Osteoblast (primary cell): ENCODE results near the gene TMEM178B. TPM values are rescaled to one million over a fixed set of nuclear protein-coding genes. Genes with fewer than 3 reads are reported as not detected.
A peak's percentile ranks its signal among the peaks of the same experiment; 100 is the strongest.
"Not testable (repeated sequence)": the region's sequence is repeated elsewhere in the genome, so short reads cannot be mapped to it uniquely, and the experiment has no call there.

Experiments
- DNase-seq: peaks from one replicate; pipeline ENCODE4 v3.0.0; 2011; ENCODE audit warnings: low spot score, mixed read lengths; ENCODE audit not compliant: insufficient read length; ENCODE audit errors: missing footprints
- H2AFZ ChIP-seq: 2 replicates; pipeline ENCODE4 v1.6.0; 2011; ENCODE audit warnings: mild to moderate bottlenecking, low read length
- H3K27ac ChIP-seq: 2 replicates; pipeline ENCODE4 v1.5.1; 2011; ENCODE audit warnings: mild to moderate bottlenecking, low read depth, low read length, moderate library complexity
- H3K27me3 ChIP-seq: 2 replicates; pipeline ENCODE4 v1.6.0; 2012; ENCODE audit warnings: mild to moderate bottlenecking, control low read depth, inconsistent platforms, low read length, moderate library complexity; ENCODE audit not compliant: insufficient read depth
- H3K36me3 ChIP-seq: 2 replicates; pipeline ENCODE4 v1.5.1; 2011; ENCODE audit warnings: mild to moderate bottlenecking, low read length, control low read depth, moderate library complexity; ENCODE audit not compliant: insufficient read depth
- H3K4me1 ChIP-seq: 2 replicates; pipeline ENCODE4 v1.5.1; 2011; ENCODE audit warnings: mild to moderate bottlenecking, low read length, control low read depth, moderate library complexity; ENCODE audit not compliant: insufficient read depth
- H3K4me2 ChIP-seq: 2 replicates; pipeline ENCODE4 v1.6.0; 2011; ENCODE audit warnings: mild to moderate bottlenecking, low read length; ENCODE audit not compliant: insufficient read depth
- H3K4me3 ChIP-seq: fragments of 200-600 bp; sonication (generic); 3 replicates; pipeline ENCODE4 v1.5.1; 2012; ENCODE audit warnings: mild to moderate bottlenecking, low read length, inconsistent platforms; ENCODE audit not compliant: insufficient read depth
- H3K79me2 ChIP-seq: 2 replicates; pipeline ENCODE4 v1.6.0; 2012; ENCODE audit warnings: mild to moderate bottlenecking, low read length, control low read depth, inconsistent platforms; ENCODE audit not compliant: insufficient read depth
- H3K9me3 ChIP-seq: 2 replicates; pipeline ENCODE4 v1.5.1; 2011; ENCODE audit warnings: low read depth, low read length, control low read depth
- H4K20me1 ChIP-seq: 2 replicates; pipeline ENCODE4 v1.6.0; 2012; ENCODE audit warnings: mild to moderate bottlenecking, low read length, control low read depth; ENCODE audit not compliant: insufficient read depth
- total RNA-seq: library from RNA; depleted of rRNA; stranded (reverse); fragments of >200 nt; gene quantifications from 2 replicates; pipeline ENCODE4 v1.2.3, GENCODE V29; 2012
- TF ChIP-seq, protein P1 (sequence below): IDR thresholded peaks from 2 replicates; pipeline ENCODE4 v1.5.1; 2011; ENCODE audit warnings: mild to moderate bottlenecking, low read depth, low read length, moderate library complexity; ENCODE audit errors: extremely low read depth

Gene TMEM178B
- total RNA-seq, 1 donor: 1.1 TPM

DNA sequence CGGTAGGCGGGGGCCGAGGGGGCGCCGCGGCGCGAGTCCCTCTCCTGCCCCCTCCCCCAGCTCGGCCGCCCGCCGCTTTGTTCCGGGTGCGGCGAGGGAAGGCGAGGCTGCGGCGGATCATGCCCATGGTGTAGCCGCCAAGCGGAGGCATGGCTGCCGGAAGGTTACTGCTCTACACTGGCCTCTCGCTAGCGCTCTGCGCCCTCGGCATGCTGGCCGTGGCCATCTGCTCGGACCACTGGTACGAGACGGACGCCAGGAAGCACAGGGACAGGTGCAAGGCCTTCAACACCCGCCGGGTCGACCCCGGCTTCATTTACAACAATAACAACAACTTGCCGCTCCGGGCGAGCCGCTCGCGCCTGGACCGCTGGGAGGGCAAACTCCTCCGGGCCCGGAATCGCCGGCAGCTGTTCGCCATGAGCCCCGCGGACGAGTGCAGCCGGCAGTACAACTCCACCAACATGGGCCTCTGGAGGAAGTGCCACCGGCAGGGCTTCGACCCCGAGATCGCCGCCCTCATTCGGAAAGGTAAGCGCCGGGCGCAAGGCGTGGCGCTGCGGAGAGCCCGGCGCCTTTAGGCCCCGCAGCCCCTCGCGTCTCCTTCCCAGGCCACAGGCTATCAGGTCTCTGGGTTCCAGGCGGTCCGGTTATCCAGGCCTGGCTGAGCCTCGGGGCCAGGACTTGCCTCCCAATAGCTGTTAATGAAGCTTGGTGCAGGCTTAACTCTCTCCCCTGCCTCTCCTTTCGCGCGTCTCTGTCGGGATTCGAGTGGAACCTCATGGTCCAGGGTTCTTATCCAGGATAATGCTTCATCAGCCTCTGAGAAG, 513 bp downstream of the TMEM178B start:
- no peaks in the 10 kb centered on the region for H3K79me2 ChIP-seq
- peak overlapping the region; percentile 76 for H2AFZ ChIP-seq
- H3K4me1 ChIP-seq: peaks cover 13% of the 10 kb centered on the region
- H3K27me3 ChIP-seq: peaks cover 55% of the 10 kb centered on the region
- H3K9me3 ChIP-seq: no peaks in the 10 kb centered on the region
- H3K4me3 ChIP-seq: peak overlapping the region; percentile 63
- TF ChIP-seq, protein P1, sequence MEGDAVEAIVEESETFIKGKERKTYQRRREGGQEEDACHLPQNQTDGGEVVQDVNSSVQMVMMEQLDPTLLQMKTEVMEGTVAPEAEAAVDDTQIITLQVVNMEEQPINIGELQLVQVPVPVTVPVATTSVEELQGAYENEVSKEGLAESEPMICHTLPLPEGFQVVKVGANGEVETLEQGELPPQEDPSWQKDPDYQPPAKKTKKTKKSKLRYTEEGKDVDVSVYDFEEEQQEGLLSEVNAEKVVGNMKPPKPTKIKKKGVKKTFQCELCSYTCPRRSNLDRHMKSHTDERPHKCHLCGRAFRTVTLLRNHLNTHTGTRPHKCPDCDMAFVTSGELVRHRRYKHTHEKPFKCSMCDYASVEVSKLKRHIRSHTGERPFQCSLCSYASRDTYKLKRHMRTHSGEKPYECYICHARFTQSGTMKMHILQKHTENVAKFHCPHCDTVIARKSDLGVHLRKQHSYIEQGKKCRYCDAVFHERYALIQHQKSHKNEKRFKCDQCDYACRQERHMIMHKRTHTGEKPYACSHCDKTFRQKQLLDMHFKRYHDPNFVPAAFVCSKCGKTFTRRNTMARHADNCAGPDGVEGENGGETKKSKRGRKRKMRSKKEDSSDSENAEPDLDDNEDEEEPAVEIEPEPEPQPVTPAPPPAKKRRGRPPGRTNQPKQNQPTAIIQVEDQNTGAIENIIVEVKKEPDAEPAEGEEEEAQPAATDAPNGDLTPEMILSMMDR: no peak
- H4K20me1 ChIP-seq: no peaks in the 10 kb centered on the region
- peak overlapping the region; percentile 63 for H3K4me2 ChIP-seq
- no peaks in the 10 kb centered on the region for H3K36me3 ChIP-seq
- H3K27ac ChIP-seq: no peak overlapping the region
- DNase-seq: peak; percentile 51

DNA sequence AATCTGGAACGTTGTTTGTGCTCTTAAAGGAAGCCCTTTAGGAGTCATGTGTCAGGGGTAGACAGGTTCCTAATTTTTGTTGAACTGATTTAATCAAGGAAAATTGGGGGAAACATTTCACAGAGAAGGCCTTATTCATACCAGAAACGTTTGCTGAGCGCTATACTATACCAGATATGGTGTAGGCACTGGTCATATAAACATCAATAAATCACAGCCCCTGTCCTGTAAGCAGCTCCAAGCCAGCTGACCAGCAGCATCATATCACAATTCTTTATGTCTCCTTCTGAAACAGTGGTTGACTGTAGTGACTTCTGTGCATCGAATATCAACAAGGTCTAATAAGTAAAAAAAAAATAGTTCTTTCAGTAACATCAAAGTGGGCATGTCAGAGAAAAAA, 1.1 kb downstream of the TMEM178B start:
- Histone ChIP-seq H3K9me3 (no peaks in the 10 kb centered on the region), H3K27ac (no peak overlapping the region), H3K36me3 (no peaks in the 10 kb centered on the region), H3K4me3 (peak overlapping the region; percentile 63), H3K79me2 (no peaks in the 10 kb centered on the region), H4K20me1 (no peaks in the 10 kb centered on the region), H3K4me2 (no peak overlapping the region), H3K27me3 (peaks cover 55% of the 10 kb centered on the region), H2AFZ (no peak overlapping the region), H3K4me1 (peaks cover 13% of the 10 kb centered on the region)
- TF ChIP-seq, protein P1: no peak
- DNase-seq: peak; percentile 21

DNA sequence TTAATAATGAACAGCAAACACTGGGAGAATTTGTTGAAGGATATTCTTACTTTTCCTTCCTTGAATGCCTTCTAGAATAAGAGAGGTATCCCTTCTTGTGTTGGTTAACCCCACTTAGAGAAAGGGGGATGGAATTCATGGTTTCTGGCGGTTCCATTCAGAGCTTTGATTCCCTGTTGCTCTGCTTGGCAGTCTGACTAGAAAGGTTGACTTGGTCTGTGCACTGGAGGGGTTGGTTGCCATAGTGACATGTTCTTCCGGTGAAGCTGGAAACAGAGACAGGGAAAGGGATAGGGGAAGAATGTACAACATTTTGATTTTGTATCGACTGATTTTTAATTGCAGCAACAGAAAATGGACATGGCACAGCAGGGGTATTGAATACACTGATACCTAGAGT, 2.5 kb downstream of the TMEM178B start:
- H3K27me3 ChIP-seq: peaks cover 46% of the 10 kb centered on the region
- no peak for DNase-seq
- H3K4me3 ChIP-seq: no peak overlapping the region
- H3K79me2 ChIP-seq: no peaks in the 10 kb centered on the region
- no peaks in the 10 kb centered on the region for H3K9me3 ChIP-seq
- H3K4me2 ChIP-seq: no peak overlapping the region
- H2AFZ ChIP-seq: no peak overlapping the region
- no peak overlapping the region for H3K27ac ChIP-seq
- no peaks in the 10 kb centered on the region for H3K36me3 ChIP-seq
- H3K4me1 ChIP-seq: peaks cover 9% of the 10 kb centered on the region
- H4K20me1 ChIP-seq: no peaks in the 10 kb centered on the region
- TF ChIP-seq, protein P1: no peak

DNA sequence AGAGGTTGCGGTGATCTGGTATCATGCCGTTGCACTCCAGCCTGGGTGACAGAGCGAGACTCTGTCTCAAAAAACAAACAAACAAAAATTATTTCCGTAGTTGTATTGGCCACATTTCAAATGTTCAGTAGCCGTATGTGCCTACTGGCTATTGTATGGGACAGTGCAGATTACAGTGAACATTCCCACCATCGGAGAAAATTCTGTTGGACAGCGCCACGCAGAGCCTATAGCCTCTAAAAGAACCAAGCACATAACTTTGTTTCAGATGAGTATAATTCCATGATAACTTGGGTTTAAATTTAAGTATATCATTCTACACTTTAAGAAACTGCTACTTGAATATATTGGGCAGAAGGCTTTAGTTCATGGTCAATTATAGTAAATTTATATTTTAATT, 5.4 kb downstream of the TMEM178B start:
- no peak for DNase-seq
- H3K36me3 ChIP-seq: no peaks in the 10 kb centered on the region
- no peak overlapping the region for H3K4me2 ChIP-seq
- TF ChIP-seq, protein P1: no peak
- no peak overlapping the region for H3K4me3 ChIP-seq
- peaks cover 26% of the 10 kb centered on the region for H3K27me3 ChIP-seq
- H3K27ac ChIP-seq: no peak overlapping the region
- H3K4me1 ChIP-seq: no peaks in the 10 kb centered on the region
- H3K79me2 ChIP-seq: no peaks in the 10 kb centered on the region
- H3K9me3 ChIP-seq: no peaks in the 10 kb centered on the region
- no peak overlapping the region for H2AFZ ChIP-seq
- no peaks in the 10 kb centered on the region for H4K20me1 ChIP-seq

DNA sequence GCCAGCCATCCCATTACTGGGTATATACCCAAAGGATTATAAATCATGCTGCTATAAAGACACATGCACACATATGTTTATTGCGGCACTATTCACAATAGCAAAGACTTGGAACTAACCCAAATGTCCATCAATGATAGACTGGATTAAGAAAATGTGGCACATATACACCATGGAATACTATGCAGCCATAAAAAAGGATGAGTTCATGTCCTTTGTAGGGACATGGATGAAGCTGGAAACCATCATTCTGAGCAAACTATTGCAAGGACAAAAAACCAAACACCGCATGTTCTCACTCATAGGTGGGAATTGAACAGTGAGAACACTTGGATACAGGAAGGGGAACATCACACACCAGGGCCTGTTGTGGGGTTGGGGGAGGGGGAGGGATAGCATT, 15.6 kb downstream of the TMEM178B start:
- not testable (repeated sequence) for H3K4me1 ChIP-seq, H3K4me3 ChIP-seq, H3K36me3 ChIP-seq, H3K9me3 ChIP-seq, H2AFZ ChIP-seq, H3K4me2 ChIP-seq, DNase-seq, H3K79me2 ChIP-seq, H4K20me1 ChIP-seq, H3K27me3 ChIP-seq, H3K27ac ChIP-seq
